SK-N-SH (cell line): ENCODE measurements around the gene ZNF837. TPM values are rescaled to one million over a fixed set of nuclear protein-coding genes. Genes with fewer than 3 reads are reported as not detected.

Experiments used
- CTCF ChIA-PET: fragments of 300-600, 350-600 bp; formaldehyde crosslinking; extraction: SDS; loops from one replicate; lab custom pipeline; 2021; lab: Yijun Ruan, JAX
- POLR2A ChIA-PET: fragments of 350-600 bp; sonication (Branson Sonifier 250); formaldehyde crosslinking; extraction: SDS; loops from one replicate; lab custom pipeline; 2020; ENCODE audit warnings: antibody characterized with exemption, inconsistent platforms; lab: Yijun Ruan, JAX
- DNase-seq: peaks from one replicate; pipeline ENCODE4 v3.0.0; 2012
- H2AFZ ChIP-seq: fragments of 200-600 bp; sonication (generic); 2 replicates; pipeline ENCODE4 v1.8.1; 2016; ENCODE audit warnings: antibody characterized with exemption, mild to moderate bottlenecking, low read depth
- H3F3A ChIP-seq: fragments of 200-600 bp; sonication (generic); replicated peaks from 2 replicates; pipeline ENCODE3; 2016; ENCODE audit warnings: antibody characterized with exemption, mild to moderate bottlenecking; ENCODE audit not compliant: insufficient read depth
- H3K27ac ChIP-seq, 2 experiments: fragments of 200-500 bp in 1 of 2; fragments of 200-600 bp in 1 of 2; sonication (Bioruptor generic) in 1 of 2; sonication (generic), shearing (Covaris generic) in 1 of 2; 2 replicates each; pipeline versions ENCODE4 v1.5.1 to v1.6.1; 2014 to 2016; ENCODE audit warnings: low read depth in 2 of 2, inconsistent platforms in 1 of 2, low read length in 1 of 2, mild to moderate bottlenecking in 1 of 2, mixed read lengths in 1 of 2
- H3K27me3 ChIP-seq: fragments of 200-600 bp; sonication (generic), shearing (Covaris generic); 2 replicates; pipeline ENCODE4 v1.6.1; 2016; ENCODE audit warnings: mixed run types; ENCODE audit not compliant: insufficient read depth
- H3K36me3 ChIP-seq, 2 experiments: fragments of 200-500 bp in 1 of 2; fragments of 200-600 bp in 1 of 2; sonication (Bioruptor generic) in 1 of 2; sonication (generic) in 1 of 2; replicated peaks in 1 of 2; 2 replicates each; pipeline versions ENCODE3 to v1.5.1; 2014 to 2016; ENCODE audit warnings: low read length in 1 of 2, mild to moderate bottlenecking in 1 of 2; ENCODE audit not compliant: insufficient read depth in 2 of 2, control insufficient read depth in 1 of 2
- H3K4me1 ChIP-seq, 2 experiments: fragments of 200-500 bp in 1 of 2; fragments of 200-600 bp in 1 of 2; sonication (Bioruptor generic) in 1 of 2; sonication (generic), shearing (Covaris generic) in 1 of 2; 2 replicates each; pipeline versions ENCODE4 v1.5.1 to v1.6.1; 2014 to 2016; ENCODE audit warnings: low read depth in 1 of 2, low read length in 1 of 2, mixed run types in 1 of 2; ENCODE audit not compliant: insufficient read depth in 2 of 2, control insufficient read depth in 1 of 2
- H3K4me2 ChIP-seq: fragments of 200-600 bp; sonication (generic), shearing (Covaris generic); 2 replicates; pipeline ENCODE4 v1.6.1; 2017; ENCODE audit warnings: mixed run types
- H3K4me3 ChIP-seq, 2 experiments: fragments of 200-500 bp in 1 of 2; fragments of 200-600 bp in 1 of 2; sonication (Bioruptor generic) in 1 of 2; sonication (generic), shearing (Covaris generic) in 1 of 2; 2 replicates each; pipeline versions ENCODE4 v1.5.1 to v1.8.1; 2014 to 2016; ENCODE audit warnings: low read depth in 2 of 2, inconsistent platforms in 1 of 2, low read length in 1 of 2, mild to moderate bottlenecking in 1 of 2, mixed read lengths in 1 of 2, moderate library complexity in 1 of 2
- H3K79me2 ChIP-seq: fragments of 200-600 bp; sonication (generic); 2 replicates; pipeline ENCODE4 v1.8.1; 2017; ENCODE audit warnings: mild to moderate bottlenecking; ENCODE audit not compliant: insufficient read depth
- H3K9ac ChIP-seq: fragments of 200-600 bp; sonication (generic); 2 replicates; pipeline ENCODE4 v1.6.1; 2017; ENCODE audit warnings: mixed run types
- H3K9me2 ChIP-seq: fragments of 200-600 bp; sonication (generic); 2 replicates; pipeline ENCODE4 v1.6.1; 2017; ENCODE audit warnings: mixed run types
- H3K9me3 ChIP-seq: fragments of 200-600 bp; sonication (generic); 2 replicates; pipeline ENCODE4 v1.6.1; 2017; ENCODE audit warnings: mixed run types, mild to moderate bottlenecking, moderate library complexity
- H4K20me1 ChIP-seq: fragments of 200-600 bp; sonication (generic); 2 replicates; pipeline ENCODE4 v1.6.1; 2017; ENCODE audit warnings: mild to moderate bottlenecking, mixed run types; ENCODE audit not compliant: insufficient read depth
- ELF1 ChIP-seq: IDR thresholded peaks from 2 replicates; pipeline ENCODE4 v1.4.0; 2012
- MEF2A ChIP-seq: IDR thresholded peaks from 2 replicates; pipeline ENCODE4 v1.4.0; 2012; ENCODE audit warnings: low read depth, borderline replicate concordance
- NFIC ChIP-seq: IDR thresholded peaks from 2 replicates; pipeline ENCODE4 v1.4.0; 2012; ENCODE audit warnings: borderline replicate concordance
- NRF1 ChIP-seq: IDR thresholded peaks from 2 replicates; pipeline ENCODE4 v1.6.1; 2012; ENCODE audit warnings: low read depth, mild to moderate bottlenecking, low read length
- POLR2AphosphoS5 ChIP-seq: IDR thresholded peaks from 2 replicates; pipeline ENCODE4 v1.6.1; 2012; ENCODE audit warnings: low read depth, low read length
- RFX5 ChIP-seq: IDR thresholded peaks from 2 replicates; pipeline ENCODE4 v1.6.1; 2012; ENCODE audit warnings: mild to moderate bottlenecking, improper control_type of control experiment, low read length
- TAF1 ChIP-seq: IDR thresholded peaks from 2 replicates; pipeline ENCODE4 v1.6.1; 2012; ENCODE audit warnings: low read depth, mild to moderate bottlenecking, low read length, moderate library complexity, borderline replicate concordance
- WGBS: methylation state at CpG from one replicate; pipeline ENCODE4 v1.1.6; 2017; ENCODE audit warnings: low lambda C conversion rate; 5-methylcytosine and 5-hydroxymethylcytosine counted together
- polyA plus RNA-seq, 3 experiments: library from polyadenylated mRNA; depleted of rRNA; stranded (reverse); fragments of >200 nt; gene quantifications; 2 replicates each; pipeline ENCODE4 v1.2.3, GENCODE V29; 2012
- TF ChIP-seq, protein P1 (sequence below): IDR thresholded peaks from 2 replicates; pipeline ENCODE4 v1.4.0; 2012; ENCODE audit warnings: low read depth, borderline replicate concordance
- TF ChIP-seq, protein P2 (sequence below): IDR thresholded peaks from 2 replicates; pipeline ENCODE4; 2012
- TF ChIP-seq, protein P3 (sequence below): IDR thresholded peaks from 2 replicates; pipeline ENCODE4 v1.4.0; 2012; ENCODE audit warnings: low read depth
- TF ChIP-seq, protein P4 (sequence below): fragments of 200-600 bp; sonication (generic); IDR thresholded peaks from 2 replicates; pipeline ENCODE4 v1.6.1; 2017; ENCODE audit warnings: antibody characterized with exemption, mild to moderate bottlenecking, moderate library complexity
- TF ChIP-seq, protein P5 (sequence below): IDR thresholded peaks from 2 replicates; pipeline ENCODE4 v1.4.0; 2012; ENCODE audit warnings: low read depth, borderline replicate concordance

ZNF837 gene
- polyA plus RNA-seq, 1 of the 3 experiments (the other 2 are of a cell fraction), result 1.6 TPM

DNA sequence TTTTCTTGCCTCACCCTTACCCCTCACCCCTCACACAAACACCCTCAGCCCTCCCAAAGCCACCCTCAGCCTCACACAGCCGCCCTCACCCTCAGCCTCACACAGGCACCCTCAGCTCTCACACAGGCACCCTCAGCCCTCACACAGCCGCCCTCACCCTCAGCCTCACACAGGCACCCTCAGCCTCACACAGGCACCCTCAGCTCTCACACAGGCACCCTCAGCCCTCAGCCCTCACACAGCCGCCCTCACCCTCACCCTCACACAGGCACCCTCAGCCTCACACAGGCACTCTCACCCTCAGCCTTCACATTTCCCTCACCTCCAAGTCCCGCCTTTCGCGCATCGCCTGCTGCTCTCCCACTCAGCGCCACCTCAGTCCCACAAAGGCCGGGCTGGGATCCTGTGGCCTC, 54.3 kb downstream of the ZNF837 start (continued):
- TF ChIP-seq, protein P1, sequence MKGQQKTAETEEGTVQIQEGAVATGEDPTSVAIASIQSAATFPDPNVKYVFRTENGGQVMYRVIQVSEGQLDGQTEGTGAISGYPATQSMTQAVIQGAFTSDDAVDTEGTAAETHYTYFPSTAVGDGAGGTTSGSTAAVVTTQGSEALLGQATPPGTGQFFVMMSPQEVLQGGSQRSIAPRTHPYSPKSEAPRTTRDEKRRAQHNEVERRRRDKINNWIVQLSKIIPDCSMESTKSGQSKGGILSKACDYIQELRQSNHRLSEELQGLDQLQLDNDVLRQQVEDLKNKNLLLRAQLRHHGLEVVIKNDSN, result no peak
- TF ChIP-seq TAF1 (no peak), RFX5 (no peak), NFIC (no peak)

DNA sequence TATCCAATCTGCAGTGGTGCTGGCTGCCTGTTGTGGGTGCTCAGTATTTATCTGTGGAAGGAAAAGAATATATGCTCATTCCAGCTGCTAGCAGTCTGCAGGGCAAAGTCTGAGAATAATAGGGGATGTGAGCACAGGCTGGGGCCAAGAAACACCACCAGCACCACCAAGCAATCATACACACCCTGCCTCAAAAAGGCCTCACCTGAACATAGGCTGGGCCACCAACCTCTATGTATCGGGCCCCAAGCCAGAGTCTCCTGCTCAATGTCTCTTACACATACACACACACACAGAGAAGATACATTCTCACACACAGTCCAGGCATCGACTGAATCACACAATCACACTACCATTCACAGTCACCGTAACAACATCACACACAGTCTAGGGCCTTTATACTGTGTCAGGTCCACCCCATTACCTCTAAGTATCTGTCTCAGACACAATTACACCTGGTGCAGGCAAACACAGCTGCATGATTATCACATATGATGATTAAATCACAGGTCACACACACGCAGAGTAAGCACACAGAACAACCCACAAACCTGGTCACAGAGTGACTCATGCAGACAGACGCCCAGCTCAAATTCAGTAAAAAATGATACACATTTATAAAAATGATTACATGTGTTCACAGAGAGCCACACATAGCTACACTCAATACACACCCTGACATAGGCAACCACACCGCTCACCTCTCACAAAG, 55.4 kb downstream of the ZNF837 start:
- TF ChIP-seq, protein P2, sequence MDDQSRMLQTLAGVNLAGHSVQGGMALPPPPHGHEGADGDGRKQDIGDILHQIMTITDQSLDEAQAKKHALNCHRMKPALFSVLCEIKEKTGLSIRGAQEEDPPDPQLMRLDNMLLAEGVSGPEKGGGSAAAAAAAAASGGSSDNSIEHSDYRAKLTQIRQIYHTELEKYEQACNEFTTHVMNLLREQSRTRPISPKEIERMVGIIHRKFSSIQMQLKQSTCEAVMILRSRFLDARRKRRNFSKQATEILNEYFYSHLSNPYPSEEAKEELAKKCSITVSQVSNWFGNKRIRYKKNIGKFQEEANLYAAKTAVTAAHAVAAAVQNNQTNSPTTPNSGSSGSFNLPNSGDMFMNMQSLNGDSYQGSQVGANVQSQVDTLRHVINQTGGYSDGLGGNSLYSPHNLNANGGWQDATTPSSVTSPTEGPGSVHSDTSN, result no peak
- TF ChIP-seq MEF2A (no peak), POLR2AphosphoS5 (no peak), ELF1 (no peak), NRF1 (no peak)
- TF ChIP-seq, protein P3, sequence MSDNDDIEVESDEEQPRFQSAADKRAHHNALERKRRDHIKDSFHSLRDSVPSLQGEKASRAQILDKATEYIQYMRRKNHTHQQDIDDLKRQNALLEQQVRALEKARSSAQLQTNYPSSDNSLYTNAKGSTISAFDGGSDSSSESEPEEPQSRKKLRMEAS, result no peak
- TF ChIP-seq, protein P4, sequence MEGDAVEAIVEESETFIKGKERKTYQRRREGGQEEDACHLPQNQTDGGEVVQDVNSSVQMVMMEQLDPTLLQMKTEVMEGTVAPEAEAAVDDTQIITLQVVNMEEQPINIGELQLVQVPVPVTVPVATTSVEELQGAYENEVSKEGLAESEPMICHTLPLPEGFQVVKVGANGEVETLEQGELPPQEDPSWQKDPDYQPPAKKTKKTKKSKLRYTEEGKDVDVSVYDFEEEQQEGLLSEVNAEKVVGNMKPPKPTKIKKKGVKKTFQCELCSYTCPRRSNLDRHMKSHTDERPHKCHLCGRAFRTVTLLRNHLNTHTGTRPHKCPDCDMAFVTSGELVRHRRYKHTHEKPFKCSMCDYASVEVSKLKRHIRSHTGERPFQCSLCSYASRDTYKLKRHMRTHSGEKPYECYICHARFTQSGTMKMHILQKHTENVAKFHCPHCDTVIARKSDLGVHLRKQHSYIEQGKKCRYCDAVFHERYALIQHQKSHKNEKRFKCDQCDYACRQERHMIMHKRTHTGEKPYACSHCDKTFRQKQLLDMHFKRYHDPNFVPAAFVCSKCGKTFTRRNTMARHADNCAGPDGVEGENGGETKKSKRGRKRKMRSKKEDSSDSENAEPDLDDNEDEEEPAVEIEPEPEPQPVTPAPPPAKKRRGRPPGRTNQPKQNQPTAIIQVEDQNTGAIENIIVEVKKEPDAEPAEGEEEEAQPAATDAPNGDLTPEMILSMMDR, result no peak
- TF ChIP-seq, protein P1, result no peak
- TF ChIP-seq, protein P5, sequence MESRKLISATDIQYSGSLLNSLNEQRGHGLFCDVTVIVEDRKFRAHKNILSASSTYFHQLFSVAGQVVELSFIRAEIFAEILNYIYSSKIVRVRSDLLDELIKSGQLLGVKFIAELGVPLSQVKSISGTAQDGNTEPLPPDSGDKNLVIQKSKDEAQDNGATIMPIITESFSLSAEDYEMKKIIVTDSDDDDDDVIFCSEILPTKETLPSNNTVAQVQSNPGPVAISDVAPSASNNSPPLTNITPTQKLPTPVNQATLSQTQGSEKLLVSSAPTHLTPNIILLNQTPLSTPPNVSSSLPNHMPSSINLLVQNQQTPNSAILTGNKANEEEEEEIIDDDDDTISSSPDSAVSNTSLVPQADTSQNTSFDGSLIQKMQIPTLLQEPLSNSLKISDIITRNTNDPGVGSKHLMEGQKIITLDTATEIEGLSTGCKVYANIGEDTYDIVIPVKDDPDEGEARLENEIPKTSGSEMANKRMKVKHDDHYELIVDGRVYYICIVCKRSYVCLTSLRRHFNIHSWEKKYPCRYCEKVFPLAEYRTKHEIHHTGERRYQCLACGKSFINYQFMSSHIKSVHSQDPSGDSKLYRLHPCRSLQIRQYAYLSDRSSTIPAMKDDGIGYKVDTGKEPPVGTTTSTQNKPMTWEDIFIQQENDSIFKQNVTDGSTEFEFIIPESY, result no peak
- H3K4me1 ChIP-seq, result peaks cover 0 to 19% of the 10 kb centered on the region in 2 experiments; a peak in 1 of 4 replicates
- no peak overlapping the region for H2AFZ ChIP-seq
- H3K36me3 ChIP-seq, result peaks cover 4 to 5% of the 10 kb centered on the region in 2 experiments
- CTCF ChIA-PET, result interaction anchor here (1.2 to 1.5 kb wide), 2 partner anchors 17 to 23 kb away, joined by 3 to 4 read pairs; no protein-coding TSS in a partner anchor
- H3K9me3 ChIP-seq, result no peaks in the 10 kb centered on the region
- H3K4me2 ChIP-seq, result peak overlapping the region; percentile 92
- H3K27ac ChIP-seq, result no peak overlapping the region
- WGBS, result 61% methylated on average over 5 of the region's 6 CpGs
- H3K4me3 ChIP-seq, result peak overlapping the region; percentile 70 to 89
- no peaks in the 10 kb centered on the region for H4K20me1 ChIP-seq
- H3K9me2 ChIP-seq, result no peaks in the 10 kb centered on the region
- DNase-seq, result no peak
- POLR2A ChIA-PET, result interaction anchor here (1.5 to 1.6 kb wide), 2 partner anchors 22 to 46 kb away, joined by 8 read pairs; partner anchors contain the start of gene ZNF8
- H3K79me2 ChIP-seq, result peaks cover 51% of the 10 kb centered on the region
- no peaks in the 10 kb centered on the region for H3K27me3 ChIP-seq
- H3F3A ChIP-seq, result no peaks in the 10 kb centered on the region
- peak overlapping the region; percentile 91; the same call in 1 of the 2 replicates for H3K9ac ChIP-seq
